HepG2 (cell line): ENCODE results near the gene ACTN3. TPM values are rescaled to one million over a fixed set of nuclear protein-coding genes. Genes with fewer than 3 reads are reported as not detected.

Source experiments
- AHR ChIP-seq: IDR thresholded peaks from 2 replicates; pipeline ENCODE4 v1.6.1; 2018; ENCODE audit warnings: missing genetic modification reagents, missing compliant biosample characterization
- CEBPZ ChIP-seq: IDR thresholded peaks from 2 replicates; pipeline ENCODE4 v1.6.1; 2012; ENCODE audit warnings: low read length, improper control_type of control experiment
- CHD2 ChIP-seq: IDR thresholded peaks from 2 replicates; pipeline ENCODE4 v1.6.1; 2011; ENCODE audit warnings: low read depth, low read length, improper control_type of control experiment
- ETV5 ChIP-seq: IDR thresholded peaks from 2 replicates; pipeline ENCODE4 v1.6.1; 2018; ENCODE audit warnings: missing biosample characterization, missing genetic modification reagents, inconsistent platforms, borderline replicate concordance
- ETV6 ChIP-seq: sonication (generic); formaldehyde crosslinking; conservative IDR thresholded peaks from 2 replicates; pipeline ENCODE4 v1.4.0; 2020; ENCODE audit warnings: missing genetic modification reagents
- GTF3A ChIP-seq: sonication (generic); formaldehyde crosslinking; conservative IDR thresholded peaks from 2 replicates; pipeline ENCODE4 v1.4.0; 2020; ENCODE audit warnings: mild to moderate bottlenecking, missing genetic modification reagents
- JUND ChIP-seq: sonication (generic); formaldehyde crosslinking; IDR thresholded peaks from 2 replicates; pipeline ENCODE4 v1.8.0; 2022; ENCODE audit warnings: mild to moderate bottlenecking, missing genetic modification reagents
- LCORL ChIP-seq, 2 experiments: fragments of 450-650 bp in 1 of 2; sonication (generic) in 1 of 2; formaldehyde crosslinking in 1 of 2; IDR thresholded peaks; 2 replicates each; pipeline versions ENCODE4 v1.5.0 to v1.6.1; 2017 to 2020; ENCODE audit warnings: antibody characterized with exemption in 1 of 2, missing genetic modification reagents in 1 of 2
- MXI1 ChIP-seq: IDR thresholded peaks from 3 replicates; pipeline ENCODE4 v1.6.1; 2012; ENCODE audit warnings: low read depth, low read length, inconsistent platforms, borderline replicate concordance
- NCOA5 ChIP-seq: sonication (generic); formaldehyde crosslinking; IDR thresholded peaks from 2 replicates; pipeline ENCODE4 v1.4.0; 2020; ENCODE audit warnings: missing genetic modification reagents
- RELA ChIP-seq: sonication (generic); formaldehyde crosslinking; IDR thresholded peaks from 2 replicates; pipeline ENCODE4 v1.4.0; 2020; ENCODE audit warnings: missing genetic modification reagents
- REPIN1 ChIP-seq: sonication (generic); formaldehyde crosslinking; IDR thresholded peaks from 2 replicates; pipeline ENCODE4 v1.8.0; 2022; ENCODE audit warnings: missing genetic modification reagents, low read depth, mild to moderate bottlenecking, borderline replicate concordance
- SALL2 ChIP-seq: sonication (generic); formaldehyde crosslinking; IDR thresholded peaks from 2 replicates; pipeline ENCODE4 v1.8.1; 2023; ENCODE audit warnings: mild to moderate bottlenecking, missing genetic modification reagents, inconsistent platforms
- SCMH1 ChIP-seq: sonication (generic); formaldehyde crosslinking; IDR thresholded peaks from 2 replicates; pipeline ENCODE4 v1.9.0; 2021; ENCODE audit warnings: missing genetic modification reagents, mild to moderate bottlenecking, borderline replicate concordance
- STAT5B ChIP-seq: sonication (generic); formaldehyde crosslinking; IDR thresholded peaks from 2 replicates; pipeline ENCODE4 v1.4.0; 2020; ENCODE audit warnings: missing genetic modification reagents
- THAP11 ChIP-seq: IDR thresholded peaks from 2 replicates; pipeline ENCODE4 v1.6.1; 2016; ENCODE audit warnings: missing biosample characterization, missing genetic modification reagents
- ZBTB49 ChIP-seq: sonication (generic); formaldehyde crosslinking; IDR thresholded peaks from 2 replicates; pipeline ENCODE4 v1.4.0; 2020; ENCODE audit warnings: missing genetic modification reagents, borderline replicate concordance
- ZFP82 ChIP-seq: sonication (generic); formaldehyde crosslinking; IDR thresholded peaks from 2 replicates; pipeline ENCODE4 v1.5.1; 2020; ENCODE audit warnings: mild to moderate bottlenecking, missing genetic modification reagents, borderline replicate concordance
- ZMYM2 ChIP-seq: sonication (generic); formaldehyde crosslinking; IDR thresholded peaks from 2 replicates; pipeline ENCODE4 v1.8.0; 2022; ENCODE audit warnings: mild to moderate bottlenecking, missing genetic modification reagents
- ZNF441 ChIP-seq: sonication (generic); formaldehyde crosslinking; IDR thresholded peaks from 2 replicates; pipeline ENCODE4 v1.7.0; 2021; ENCODE audit warnings: missing genetic modification reagents, borderline replicate concordance
- ZNF644 ChIP-seq: IDR thresholded peaks from 2 replicates; pipeline ENCODE4 v1.6.1; 2016; ENCODE audit warnings: low read depth
- ZNF784 ChIP-seq: sonication (generic); formaldehyde crosslinking; IDR thresholded peaks from 2 replicates; pipeline ENCODE4 v1.5.1; 2020; ENCODE audit warnings: missing genetic modification reagents, mild to moderate bottlenecking, borderline replicate concordance
- ZNF790 ChIP-seq: sonication (generic); formaldehyde crosslinking; IDR thresholded peaks from 2 replicates; pipeline ENCODE4 v1.8.0; 2022; ENCODE audit warnings: missing genetic modification reagents, mild to moderate bottlenecking, borderline replicate concordance
- polyA plus RNA-seq, 8 experiments: library from polyadenylated mRNA; depleted of rRNA in 3 of 8; stranded (reverse) in 7 of 8; unstranded in 1 of 8; fragments of >200 nt; fragmentation: Illumina TruSeq in 4 of 8; extraction: Trizol in 4 of 8; gene quantifications; 2 replicates each; pipeline versions ENCODE4 v1.2.1 to v1.2.3, GENCODE V29; 2011 to 2016; ENCODE audit warnings: low read depth in 4 of 8, missing spikeins in 1 of 8, mixed read lengths in 1 of 8; ENCODE audit not compliant: insufficient read depth in 1 of 8
- total RNA-seq, 5 experiments: library from RNA; depleted of rRNA; stranded (reverse); fragments of >200 nt; fragmentation: Illumina TruSeq; extraction: Trizol; gene quantifications; 2 replicates each; pipeline ENCODE4 v1.2.3, GENCODE V29; 2016; ENCODE audit warnings: low read depth in 1 of 5
- TF ChIP-seq, protein P1 (sequence below): sonication (generic); formaldehyde crosslinking; IDR thresholded peaks from 2 replicates; pipeline ENCODE4 v1.4.0; 2020; ENCODE audit warnings: missing genetic modification reagents; ENCODE audit errors: not compliant biosample characterization

Gene ACTN3
- total and polyA plus RNA-seq, 2 of the 13 experiments (the other 11 are each of a cell fraction or from before 2014, with no cell fraction given) = 0.04 to 0.09 TPM

- TF ChIP-seq MXI1 = no peak
- no peak for TF ChIP-seq ZNF441 (CRISPR knock-in tag)
- TF ChIP-seq NCOA5 (CRISPR knock-in tag) = no peak
- TF ChIP-seq ZNF784 (CRISPR knock-in tag) = no peak
- TF ChIP-seq THAP11 (CRISPR knock-in tag) = peak; percentile 38; the same call in 1 of the 2 replicates
- no peak for TF ChIP-seq ETV6
- no peak for TF ChIP-seq ZBTB49 (CRISPR knock-in tag)
- TF ChIP-seq, protein P1, sequence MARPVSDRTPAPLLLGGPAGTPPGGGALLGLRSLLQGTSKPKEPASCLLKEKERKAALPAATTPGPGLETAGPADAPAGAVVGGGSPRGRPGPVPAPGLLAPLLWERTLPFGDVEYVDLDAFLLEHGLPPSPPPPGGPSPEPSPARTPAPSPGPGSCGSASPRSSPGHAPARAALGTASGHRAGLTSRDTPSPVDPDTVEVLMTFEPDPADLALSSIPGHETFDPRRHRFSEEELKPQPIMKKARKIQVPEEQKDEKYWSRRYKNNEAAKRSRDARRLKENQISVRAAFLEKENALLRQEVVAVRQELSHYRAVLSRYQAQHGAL = no peak
- TF ChIP-seq CEBPZ = no peak
- TF ChIP-seq GTF3A = no peak
- TF ChIP-seq ETV5 (CRISPR knock-in tag) = no peak
- no peak for TF ChIP-seq STAT5B (CRISPR knock-in tag)
- TF ChIP-seq LCORL (IDR thresholded peaks at IDR 0.05) = no peak
- TF ChIP-seq LCORL (CRISPR knock-in tag; IDR thresholded peaks at IDR 0.05) = peak; percentile 72; the same call in 1 of the 2 replicates
- TF ChIP-seq JUND (CRISPR knock-in tag) = no peak
- no peak for TF ChIP-seq REPIN1 (CRISPR knock-in tag)
- no peak for TF ChIP-seq AHR (CRISPR knock-in tag)
- 0 out of 2 replicates have a peak, but pooled peaks have one; percentile 66 for TF ChIP-seq ZMYM2 (CRISPR knock-in tag)
- no peak for TF ChIP-seq SCMH1 (CRISPR knock-in tag)
- TF ChIP-seq ZNF790 (CRISPR knock-in tag) = no peak
- TF ChIP-seq ZFP82 = no peak
- TF ChIP-seq CHD2 = no peak
- no peak for TF ChIP-seq RELA (CRISPR knock-in tag)
- TF ChIP-seq ZNF644 (CRISPR knock-in tag) = peak; percentile 55; the same call in 1 of the 2 replicates
- TF ChIP-seq SALL2 (CRISPR knock-in tag) = no peak
Observed at GRCh38 chr11:66607126-66607834, 60.6 kb downstream of the ACTN3 start (continued).
